Fibroblast of upper back skin (primary cell): ENCODE measurements around the gene ATP2B3.

ENCODE experiments used
- DNase-seq: peaks from one replicate; pipeline ENCODE4 v3.0.0-alpha.2; 2013

ATP2B3 gene

DNA sequence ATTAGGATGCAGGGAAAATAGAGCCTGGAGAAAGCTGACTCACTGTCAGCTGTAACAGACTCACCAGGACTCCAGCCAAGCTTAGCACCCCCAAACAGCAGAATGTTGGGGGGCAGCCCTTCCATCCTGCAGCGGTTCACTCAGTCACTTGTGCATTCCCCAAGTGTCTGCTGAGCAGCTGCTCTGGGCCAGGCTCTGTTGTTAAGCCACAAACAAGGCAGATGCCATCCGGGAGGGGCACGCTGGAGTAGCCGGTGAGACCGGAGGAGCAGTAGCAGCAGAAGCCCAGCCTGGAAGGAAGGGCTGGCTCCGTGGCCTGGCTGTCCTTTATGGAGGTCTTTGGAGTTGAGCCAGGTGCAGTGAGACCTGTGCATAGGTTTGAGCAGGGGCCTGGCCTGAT, 59.5 kb downstream of the ATP2B3 start:
- DNase-seq = no peak

DNA sequence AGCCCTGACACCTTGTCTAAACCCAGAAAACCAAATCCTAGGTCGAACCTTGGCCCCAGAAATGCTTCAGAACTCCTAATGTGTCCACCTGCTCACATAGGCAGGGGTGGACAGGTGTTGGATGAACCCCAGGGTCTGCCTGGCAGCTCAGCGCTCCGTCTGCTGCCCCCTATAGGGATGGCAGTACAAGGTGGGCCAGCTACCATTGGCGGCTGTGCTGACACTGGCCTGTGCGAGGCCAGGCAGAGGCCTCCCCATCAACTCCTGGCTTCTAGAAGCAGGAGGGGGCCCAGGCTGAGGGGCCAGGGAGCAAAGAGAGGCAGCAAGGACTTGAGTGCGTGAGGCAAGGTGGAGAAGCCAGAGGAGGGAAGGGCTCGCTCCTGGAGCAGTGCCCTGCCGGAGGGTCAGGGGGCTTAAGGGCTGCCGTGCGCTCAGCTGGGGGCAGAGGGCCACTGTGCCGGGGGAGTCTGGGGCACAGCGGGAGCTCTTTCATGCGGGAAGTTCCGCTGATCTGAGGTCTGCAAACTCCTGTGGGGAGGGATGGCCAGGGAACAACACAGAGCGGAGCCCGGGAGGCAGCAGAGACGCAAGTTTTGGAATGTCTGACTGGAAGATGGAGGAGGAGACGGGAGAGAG, 60.9 kb downstream of the ATP2B3 start:
- no peak for DNase-seq

DNA sequence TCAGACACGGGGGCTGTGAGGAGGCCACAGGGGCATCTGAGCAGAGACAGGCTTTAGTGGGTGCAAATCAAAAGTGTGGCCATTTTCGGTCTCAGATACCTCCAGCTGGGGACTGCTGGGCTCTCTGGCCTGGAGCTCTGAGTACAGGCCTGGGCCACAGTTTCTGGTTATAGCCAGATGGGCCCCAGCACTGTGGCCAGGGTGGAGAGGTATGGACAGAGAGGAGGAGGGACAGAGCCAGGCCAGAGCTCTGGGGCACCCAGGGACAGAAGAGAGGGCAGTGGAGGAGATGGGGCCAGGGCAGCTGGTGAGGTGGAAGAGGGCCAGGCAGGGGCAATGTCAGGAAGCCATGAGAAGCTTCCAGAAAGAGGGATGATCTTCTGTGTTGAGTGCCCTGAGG, 61.4 kb downstream of the ATP2B3 start:
- DNase-seq = no peak

DNA sequence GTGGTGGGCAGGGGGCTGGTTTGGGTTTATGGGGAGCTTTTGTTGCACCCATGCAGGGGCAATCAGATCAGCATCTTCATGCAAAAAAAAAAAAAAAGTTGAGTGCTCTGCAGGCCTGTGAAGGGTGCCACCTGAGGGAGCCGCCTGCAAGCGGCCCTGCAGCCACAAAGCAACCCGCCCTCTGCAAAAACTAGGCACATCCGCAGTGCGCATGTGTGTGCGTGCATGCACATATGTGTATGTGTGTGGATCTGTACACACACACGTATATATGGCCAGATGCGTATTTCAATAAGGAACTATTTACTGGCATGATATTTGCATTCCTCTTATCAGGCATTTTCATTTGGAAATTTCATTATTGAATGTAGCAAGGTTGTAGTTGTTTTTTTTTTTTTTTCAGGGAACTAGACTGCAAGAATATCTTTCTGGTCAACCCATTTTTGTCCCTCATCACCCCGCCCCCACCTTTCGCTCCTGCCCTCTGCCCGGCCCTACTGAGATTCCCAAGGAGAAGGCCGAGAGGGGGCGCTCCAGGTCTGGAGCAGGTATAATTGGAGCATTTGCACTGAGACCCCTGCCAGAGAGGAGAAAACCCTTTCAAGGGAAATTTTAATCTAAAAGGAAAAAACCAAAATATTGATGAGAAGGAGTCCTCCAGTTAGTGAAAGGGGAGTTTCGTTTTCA, 63.4 kb downstream of the ATP2B3 start:
- no peak for DNase-seq

DNA sequence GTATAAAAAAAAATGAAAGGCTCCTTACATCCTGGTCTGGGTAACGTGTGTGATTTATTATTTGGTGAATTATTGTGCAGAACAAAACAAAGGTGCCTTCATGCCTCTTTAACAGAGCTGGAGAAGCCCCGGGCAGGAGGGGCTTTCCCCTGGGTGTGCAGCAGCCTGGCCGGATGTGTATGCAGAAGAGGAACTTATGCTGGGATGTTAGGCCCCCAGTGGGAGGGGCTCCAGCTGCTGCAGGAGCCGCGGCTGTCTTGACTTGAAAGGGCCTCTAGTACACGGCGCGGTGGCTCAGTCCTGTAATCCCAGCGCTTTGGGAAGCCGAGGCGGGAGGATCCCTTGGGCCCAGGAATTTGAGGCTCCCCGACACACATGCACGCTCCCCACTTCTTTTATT, 65.5 kb downstream of the ATP2B3 start:
- DNase-seq = peak; percentile 24

DNA sequence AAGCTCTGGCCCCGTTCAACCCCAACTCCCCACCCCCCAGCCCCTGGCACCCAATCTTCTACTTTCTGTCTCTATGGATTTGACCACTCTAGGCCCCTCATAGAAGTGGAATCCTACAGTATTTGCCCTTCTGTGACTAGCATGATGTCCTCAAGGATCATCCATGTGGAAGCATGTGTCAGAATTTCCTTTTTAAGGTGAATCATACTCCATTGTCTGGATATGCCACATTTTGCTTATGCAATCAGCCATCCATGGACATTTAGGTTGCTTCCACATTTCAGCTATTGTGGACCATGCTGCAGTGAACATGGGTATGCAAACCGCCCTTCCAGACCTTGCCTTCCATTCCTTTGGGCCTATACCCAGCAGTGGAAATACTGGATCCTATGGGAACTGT, 66.0 kb downstream of the ATP2B3 start:
- DNase-seq = no peak

DNA sequence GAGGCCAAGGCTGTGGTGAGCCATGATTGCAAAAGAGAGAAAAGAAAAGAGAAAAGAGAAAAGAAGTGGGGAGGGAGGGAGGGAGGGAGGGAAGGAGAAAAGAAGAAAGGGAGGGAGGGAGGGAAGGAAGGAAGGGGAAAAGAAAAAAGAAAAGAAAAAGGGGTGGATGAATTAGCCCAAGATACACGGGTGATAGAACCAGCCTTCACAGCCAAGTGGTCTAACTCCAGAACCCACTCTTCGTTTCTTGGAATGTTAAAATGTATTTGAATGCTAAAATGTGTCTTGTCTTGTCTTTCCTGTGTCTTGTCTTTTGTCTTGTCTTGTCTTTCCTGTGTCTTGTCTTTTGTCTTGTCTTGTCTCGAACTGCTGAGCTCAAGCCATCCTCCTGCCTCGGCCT, 68.4 kb downstream of the ATP2B3 start:
- no peak for DNase-seq

DNA sequence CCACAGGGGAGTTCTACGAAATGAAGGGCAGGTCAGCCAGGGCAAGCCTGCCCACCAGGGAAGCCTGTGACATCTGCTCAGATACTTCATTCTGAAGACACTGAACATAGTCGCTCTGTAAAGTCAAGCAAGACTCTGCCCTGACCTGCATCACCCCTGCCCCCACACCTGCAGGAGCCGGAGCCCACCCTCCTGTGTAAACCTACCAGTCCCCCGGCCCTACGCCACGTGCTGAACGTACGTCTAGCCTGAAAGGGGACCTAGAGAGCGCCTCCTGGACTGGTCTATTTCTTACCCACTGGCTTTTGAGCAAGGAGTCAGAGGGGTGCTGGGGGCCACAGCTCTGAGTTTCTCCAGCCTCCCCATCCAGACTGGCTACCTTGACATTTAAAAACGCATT, 69.9 kb downstream of the ATP2B3 start:
- no peak for DNase-seq

DNA sequence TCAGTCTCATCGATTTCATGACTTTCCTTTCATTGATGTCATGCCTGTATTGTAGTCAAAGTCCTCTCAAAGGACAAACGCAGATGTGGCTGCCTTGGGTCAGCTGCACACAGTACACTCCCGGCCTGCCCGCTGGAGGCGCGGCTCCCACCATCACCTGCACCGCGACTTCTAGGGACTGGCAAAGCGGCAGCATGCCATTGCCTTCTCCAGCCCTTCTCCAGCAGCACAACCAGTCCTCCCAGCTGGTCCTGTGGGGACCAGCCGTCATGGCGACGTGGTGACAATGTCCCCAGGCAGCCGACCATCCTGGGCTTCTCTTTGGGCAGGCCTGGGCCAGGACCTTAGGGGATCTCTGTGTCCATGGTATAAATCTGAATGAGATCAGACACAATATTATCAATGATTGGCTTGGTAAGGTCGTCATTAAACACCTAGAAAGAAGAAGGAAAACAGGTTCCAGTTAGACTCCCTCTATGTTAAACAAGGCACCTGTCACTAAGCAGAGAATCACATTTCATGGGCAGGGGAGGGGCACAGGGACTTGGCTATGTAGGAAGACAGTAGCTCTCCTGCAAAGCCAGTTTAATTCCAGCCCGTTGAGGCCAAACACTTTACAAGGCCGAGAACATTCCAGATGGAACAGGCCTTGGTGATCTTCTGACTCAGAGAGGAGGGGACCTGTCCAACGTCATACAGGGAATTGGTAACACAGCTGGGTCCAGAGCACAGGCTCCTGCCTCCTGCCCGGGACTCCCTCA, 70.8 kb downstream of the ATP2B3 start:
- no peak for DNase-seq

DNA sequence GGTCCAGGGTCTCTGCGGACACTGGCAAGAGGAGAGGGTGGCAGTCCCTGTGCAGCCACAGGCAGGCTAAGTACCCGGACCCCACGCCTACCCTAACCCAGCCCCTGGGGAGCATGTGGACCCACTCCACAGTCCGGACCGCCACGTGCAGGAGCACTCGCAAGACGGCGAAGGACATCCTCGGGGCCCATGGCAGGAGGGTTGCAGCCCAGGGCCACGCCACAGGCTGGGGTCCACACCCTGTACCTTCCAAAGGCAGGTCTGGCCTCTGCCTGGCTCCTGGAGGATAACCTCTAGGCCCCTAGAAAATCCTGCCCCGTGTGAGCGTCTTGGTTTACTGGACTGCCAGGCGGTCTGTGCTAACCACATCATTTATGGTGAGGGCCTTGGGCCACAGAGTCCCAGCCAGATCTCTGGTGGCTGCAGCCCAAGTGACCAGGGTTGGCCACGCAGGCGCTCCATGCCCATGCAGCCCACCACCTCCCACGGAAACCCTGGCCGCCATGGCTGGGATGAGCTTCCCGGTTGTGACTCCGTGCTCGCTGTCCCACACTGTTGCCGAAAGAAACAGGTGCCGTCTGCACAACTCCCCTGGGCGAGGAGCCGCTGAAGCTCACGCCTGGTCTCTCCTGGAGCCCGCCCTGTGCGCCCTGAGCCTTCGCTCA, 71.5 kb downstream of the ATP2B3 start:
- no peak for DNase-seq

DNA sequence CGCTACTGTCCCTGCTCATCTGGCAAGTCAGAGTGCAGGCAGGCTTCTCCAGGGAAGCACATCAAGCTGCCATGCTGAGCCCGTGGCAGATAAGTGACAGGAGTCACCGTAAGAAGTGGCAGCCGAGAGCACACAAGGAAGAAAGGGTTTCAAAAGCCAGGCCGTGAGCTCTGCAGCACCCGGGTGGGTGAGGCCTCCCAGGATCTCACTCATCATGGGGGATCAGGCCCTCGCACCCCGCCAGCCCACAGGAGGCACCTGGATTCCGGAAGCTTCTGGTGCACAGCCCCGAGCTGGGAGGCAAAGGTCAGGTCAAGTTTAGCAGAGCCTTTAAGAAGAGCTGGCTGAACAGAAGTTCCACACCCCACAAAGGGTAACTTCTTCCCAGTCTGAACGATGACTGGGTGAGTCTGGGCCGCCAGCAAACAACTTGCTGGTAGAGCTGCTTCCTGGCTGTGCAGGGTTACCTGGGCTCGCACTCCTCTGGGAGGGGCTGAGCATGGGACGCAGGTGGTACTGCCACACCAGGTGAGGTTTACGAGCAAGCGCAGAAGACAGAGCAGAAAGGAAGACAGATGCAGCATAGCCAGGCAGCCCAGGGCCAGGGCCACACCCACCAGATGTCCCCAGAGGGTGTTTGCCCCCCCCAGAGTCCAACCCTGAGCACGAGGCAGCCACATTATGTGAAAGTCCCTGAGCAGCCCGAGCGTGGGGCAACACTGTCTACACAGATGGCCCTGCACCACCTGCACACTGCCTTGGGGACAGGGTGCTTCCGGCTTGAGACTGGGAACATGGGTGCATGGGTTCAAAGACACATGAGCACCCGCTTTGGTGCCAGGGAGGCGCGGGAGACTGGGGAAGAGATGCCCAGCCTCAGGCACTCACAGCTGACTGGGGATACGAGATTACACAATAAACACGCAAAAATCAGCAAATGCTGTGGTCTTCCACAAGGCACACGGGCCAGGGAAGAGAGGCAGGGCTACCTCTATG, 73.8 kb downstream of the ATP2B3 start:
- no peak for DNase-seq

DNA sequence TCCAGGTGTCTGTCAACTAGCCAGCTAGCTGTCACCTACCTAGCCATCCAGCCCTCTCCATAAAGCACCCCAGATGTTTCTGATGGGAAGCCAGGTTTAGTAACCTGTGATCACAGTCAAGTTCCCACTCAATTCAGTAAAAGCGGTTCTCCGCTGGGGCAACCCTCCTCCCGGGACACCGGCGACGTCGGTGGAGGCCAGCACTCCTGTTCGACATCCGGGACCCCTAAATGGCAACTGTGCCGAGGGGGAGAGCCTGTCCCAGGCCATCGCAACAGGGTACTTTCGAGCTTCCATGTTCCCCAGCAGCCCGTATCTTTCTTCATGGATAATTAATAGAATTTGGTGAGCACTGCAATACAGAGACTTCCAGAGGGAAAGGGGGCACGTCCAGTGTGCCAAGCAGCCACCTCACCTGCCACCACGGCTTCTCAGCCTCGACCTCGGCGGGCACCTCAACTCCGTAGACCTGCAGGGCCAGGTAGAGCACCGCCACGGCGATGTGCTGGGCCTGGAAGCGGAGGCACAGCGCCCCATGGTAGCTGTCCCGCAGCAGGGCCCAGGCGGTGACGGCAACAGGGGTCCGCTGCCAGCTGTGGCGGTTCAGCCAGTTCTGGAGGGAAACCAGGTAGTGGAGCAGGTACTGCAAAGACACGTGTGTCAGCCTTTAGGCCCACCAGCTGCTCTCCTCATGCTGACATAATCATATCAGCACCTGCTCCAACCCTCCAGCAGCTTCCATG, 74.8 kb downstream of the ATP2B3 start:
- no peak for DNase-seq

DNA sequence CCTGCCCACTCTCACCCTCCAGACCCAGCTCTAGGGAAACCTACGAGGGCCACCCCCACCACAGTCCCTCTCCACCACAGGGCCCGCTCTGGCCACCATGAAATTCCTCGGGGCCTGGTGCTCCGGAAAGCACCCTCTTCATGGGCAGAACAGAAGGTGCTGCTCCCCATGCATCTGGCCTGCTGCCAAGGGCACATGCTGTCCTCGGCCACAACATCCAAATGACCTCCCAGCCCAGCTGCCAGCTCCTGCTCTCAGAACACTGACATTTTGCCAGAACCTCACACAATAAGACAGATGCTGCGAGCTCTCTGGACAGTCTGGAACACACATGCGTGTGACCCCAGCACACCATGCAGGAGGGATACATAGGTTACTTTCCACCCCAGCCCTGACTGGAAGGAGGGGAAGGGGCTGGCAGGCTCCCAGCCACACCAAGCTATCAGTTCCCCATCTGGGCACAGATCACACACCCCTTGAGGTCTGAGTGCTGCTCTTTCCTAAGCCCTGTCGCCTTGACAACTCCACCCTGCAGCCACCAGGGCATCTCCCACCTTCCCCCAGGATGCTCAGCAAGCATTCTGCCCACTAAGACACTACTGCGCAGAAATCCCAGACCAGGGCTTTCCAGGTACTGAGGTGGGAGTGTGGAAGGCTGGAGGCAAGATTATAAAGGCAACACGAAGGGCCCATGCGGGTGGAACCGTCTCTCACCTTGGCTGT, 75.7 kb downstream of the ATP2B3 start:
- no peak for DNase-seq

DNA sequence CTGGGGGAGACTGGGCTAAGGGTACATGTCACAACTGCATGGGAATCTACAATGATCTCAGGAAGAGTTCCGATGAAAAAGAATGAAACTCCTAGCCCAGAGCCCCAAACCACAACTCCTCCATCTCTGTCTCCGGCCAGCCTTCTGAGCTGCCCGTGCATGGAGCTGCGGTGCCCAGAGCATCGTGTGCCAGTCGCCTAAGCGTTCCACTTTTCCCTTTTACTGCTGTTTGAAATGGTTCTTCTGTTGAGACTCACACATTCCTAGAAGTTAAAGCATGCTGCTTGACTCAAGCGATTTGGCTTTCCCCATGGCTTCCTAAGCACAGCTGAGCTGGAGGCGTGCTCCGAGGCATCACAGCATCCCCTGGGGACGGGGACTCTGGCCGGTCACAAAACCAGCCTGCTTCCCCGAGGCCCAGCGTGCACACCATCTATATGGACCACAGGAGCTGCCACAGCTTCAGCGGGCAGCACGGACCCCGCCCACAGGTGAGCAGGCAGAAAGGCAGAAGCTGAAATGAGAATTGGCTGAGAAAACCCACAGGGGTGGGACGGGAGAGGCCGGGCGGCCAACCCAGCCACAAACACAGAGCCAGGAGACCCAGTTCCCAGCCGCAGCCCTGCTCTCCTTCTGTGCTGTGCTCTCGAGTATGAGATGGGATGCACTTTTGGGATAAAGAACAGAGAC, 76.5 kb downstream of the ATP2B3 start:
- no peak for DNase-seq

DNA sequence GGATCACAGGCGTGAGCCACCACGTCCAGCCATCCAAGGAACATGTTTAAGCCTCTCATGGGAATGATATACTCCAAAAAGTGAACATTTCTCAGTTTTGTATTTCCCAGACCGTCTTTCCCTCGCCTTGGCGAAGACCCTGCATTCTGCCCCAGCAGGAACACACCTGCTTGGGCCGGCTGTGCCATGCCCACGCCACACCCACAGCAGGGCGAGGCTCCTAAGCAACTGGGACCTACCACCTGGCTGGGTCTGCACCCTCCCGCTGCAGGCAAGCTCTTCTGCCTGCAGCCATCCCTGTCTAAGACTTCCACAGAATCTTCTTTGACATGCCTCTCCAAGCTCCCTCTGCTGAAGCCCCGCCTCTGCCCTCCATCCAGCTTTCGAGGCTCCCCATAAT, 77.9 kb downstream of the ATP2B3 start:
- DNase-seq = no peak

DNA sequence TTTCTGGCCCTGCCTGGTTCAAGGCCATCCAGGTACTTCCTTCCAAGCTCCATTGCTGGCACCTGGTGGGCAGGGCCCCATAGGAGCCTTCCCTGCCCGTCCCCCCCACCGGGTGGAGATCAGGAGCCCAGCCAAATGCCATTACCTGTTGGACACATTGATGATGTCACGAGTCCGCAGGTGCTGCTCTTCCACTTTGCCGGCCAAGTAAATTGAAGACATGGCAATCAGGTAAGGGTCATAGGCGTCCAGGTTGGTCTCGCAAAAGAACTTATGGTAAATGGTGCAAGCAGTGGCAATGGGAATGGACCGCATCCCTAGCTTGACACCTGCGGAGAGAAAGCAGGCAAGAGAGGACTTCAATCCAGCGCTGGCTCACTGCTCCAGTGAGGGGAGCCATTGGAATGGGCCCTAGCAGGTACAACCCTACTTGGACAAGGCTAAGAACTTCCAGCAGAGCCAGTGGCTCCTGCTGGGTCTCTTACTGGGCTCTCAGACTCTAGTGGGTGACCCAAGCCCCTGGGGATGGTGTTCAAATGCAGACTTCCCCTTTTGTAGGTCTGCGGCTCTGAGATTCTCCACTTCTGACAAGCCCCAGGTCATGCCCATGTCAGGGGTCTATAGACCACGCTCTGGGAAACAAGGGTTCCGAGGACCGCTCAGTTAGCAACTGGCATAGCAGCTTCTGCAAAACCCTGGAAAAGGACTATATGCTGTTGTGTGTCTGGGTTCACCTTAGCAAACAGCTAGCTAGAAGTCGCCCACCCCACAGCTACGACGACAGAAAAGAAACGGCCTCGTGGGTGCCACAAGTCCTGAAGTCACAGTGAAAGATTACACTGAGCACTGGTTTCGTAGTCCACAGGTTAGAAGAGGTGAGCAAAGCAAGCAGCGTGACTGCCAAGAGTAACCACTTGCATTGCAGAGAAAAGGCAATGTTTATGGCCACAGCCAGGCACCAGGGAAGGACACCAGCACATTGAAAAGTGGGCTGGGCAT, 78.7 kb downstream of the ATP2B3 start:
- no peak for DNase-seq

DNA sequence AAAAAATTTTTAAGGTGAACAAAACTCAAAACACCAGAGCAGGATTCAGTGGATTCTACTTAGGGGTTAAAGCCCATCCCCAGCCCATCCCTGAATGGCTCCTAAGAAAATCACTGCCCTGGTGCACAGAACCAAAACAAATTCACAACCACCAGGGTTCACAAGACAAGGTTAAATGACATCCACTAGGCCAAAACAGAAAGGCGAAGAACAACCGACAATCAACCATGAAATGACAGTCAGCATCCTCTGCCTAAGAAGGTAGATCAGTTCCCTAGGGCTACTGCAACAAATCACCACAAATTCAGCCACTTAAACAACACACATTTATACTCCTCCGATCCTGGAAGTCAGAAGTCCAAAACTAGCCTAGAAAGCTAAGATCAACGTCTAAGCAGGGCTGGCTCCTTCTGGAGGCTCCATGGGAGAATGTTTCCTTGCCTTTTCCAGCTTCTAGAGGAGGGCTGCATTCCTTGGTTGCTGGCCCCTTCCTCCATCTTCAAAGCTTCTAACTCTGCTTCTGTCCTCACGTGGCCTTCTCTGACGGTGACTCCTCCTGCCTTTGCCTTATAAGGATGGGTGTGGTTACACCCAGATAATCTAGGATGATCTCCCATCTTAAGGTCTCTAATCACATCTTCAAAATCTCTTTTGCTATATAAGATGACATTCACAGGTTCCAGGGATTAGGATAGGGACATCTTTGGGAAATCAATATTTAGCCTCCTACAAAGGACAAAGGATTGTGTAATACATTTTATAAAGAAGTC, 79.7 kb downstream of the ATP2B3 start:
- no peak for DNase-seq

DNA sequence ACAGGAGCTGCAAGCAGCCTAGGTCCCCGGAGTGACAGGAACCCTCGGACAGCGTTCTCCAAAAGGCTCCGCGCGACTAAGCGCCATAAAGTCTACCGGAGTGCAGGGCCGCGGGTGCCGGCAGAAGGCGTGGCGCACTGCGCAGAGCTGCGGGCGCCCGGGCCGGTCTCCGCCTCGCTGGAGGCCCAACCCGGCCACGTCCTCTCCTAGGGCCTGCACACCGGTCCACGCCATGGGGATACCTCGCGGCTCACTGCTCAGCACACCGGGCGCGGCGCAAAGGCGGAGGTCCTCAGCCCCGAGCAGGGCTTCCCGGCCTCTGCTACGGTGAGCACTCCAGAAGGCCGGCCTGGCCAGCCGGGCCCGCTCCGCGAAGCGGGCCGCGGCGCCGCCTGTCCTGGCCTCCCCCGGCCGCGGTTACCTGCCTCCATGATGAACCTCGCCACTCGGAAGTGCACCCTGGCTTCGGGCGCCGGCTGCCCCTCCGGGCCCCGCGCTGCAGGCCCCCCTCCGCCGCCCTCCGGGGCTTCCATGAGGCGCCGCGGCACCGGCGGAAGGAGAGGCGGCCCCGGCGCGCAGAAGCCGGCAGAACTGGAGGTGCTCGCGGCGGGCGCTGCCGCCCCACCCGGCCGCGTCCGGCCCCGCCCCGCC, 81.2 kb downstream of the ATP2B3 start, which contains the start of gene CCNQ:
TSS of gene CCNQ (minus strand) at position 599 of the 651 bp plus-strand sequence. CDS start at position 533, 66 bp downstream.
- DNase-seq = no peak
